Measurements from ENCODE around the gene NTM.
"Not testable (repeated sequence)": the region's sequence is repeated elsewhere in the genome, so short reads cannot be mapped to it uniquely, and the experiment has no call there.

NTM gene

GRCh38 chr11:132365650-132366049 is 995.2 kb downstream of the NTM start:
- DNase-seq (ENCODE audit: low read depth) = no peak

- no peak for DNase-seq (ENCODE audit: low read depth)
These were observed 996.9 kb downstream of the NTM start for GRCh38 chr11:132367293-132367692.

- not testable (repeated sequence) for DNase-seq (ENCODE audit: low read depth)
These were observed 999.7 kb downstream of the NTM start for GRCh38 chr11:132370114-132370513.

GRCh38 chr11:132373405-132374143 is 1003.2 kb downstream of the NTM start:
- DNase-seq (ENCODE audit: low read depth) = no peak

GRCh38 chr11:132379540-132379939 is 1009.1 kb downstream of the NTM start:
- no peak for DNase-seq (ENCODE audit: low read depth)

Data from stimulated activated CD8-positive, alpha-beta memory T cell treated with anti-CD3 and anti-CD28 coated beads, Interleukin-12 subunit alpha, Interleukin-12 subunit beta, amount 100 ng/mL, for 4 hours (primary cell).